ENCODE measurements around the gene MLLT3. TPM values are rescaled to one million over a fixed set of nuclear protein-coding genes. Genes with fewer than 3 reads are reported as not detected.

Gene MLLT3
- total RNA-seq, 1 donor from 2014 or later = 8.8 TPM

DNA sequence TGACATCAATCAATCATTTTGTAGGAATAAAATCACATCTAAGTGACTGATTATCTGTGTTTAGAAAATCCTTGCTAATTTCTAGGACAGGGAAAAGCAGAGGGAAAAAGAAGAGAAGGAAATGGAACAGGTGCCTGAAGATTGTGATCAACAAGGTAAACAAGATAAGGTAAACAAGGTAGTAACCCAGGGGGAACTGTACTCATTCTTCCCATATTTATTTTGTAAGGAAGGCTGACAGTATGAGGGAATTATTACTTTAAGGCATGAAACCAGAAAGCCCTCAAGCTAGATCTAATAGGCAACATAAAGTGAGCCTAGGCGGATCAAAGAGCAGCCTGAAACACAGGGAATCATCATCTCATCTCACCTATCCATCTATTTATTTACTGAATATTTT lies 231.1 kb downstream of the MLLT3 start:
- no peaks in the 10 kb centered on the region for H3K9me3 ChIP-seq
- no peak for DNase-seq (ENCODE audit: extremely low spot score in 2 of 2)
- no peaks in the 10 kb centered on the region for H3K36me3 ChIP-seq
- H3K27me3 ChIP-seq = no peaks in the 10 kb centered on the region
- H3K4me1 ChIP-seq = no peaks in the 10 kb centered on the region
- TF ChIP-seq, protein P1, sequence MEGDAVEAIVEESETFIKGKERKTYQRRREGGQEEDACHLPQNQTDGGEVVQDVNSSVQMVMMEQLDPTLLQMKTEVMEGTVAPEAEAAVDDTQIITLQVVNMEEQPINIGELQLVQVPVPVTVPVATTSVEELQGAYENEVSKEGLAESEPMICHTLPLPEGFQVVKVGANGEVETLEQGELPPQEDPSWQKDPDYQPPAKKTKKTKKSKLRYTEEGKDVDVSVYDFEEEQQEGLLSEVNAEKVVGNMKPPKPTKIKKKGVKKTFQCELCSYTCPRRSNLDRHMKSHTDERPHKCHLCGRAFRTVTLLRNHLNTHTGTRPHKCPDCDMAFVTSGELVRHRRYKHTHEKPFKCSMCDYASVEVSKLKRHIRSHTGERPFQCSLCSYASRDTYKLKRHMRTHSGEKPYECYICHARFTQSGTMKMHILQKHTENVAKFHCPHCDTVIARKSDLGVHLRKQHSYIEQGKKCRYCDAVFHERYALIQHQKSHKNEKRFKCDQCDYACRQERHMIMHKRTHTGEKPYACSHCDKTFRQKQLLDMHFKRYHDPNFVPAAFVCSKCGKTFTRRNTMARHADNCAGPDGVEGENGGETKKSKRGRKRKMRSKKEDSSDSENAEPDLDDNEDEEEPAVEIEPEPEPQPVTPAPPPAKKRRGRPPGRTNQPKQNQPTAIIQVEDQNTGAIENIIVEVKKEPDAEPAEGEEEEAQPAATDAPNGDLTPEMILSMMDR (IDR thresholded peaks at IDR 0.05) = no peak
- TF ChIP-seq POLR2AphosphoS5 (IDR thresholded peaks at IDR 0.05; ENCODE audit: insufficient read depth in 1 of 2, low read depth in 1 of 2) (no peak), POLR2A (IDR thresholded peaks at IDR 0.05) (no peak)
- intact Hi-C loops (cut with DNase I) = no loop called here
- H3K27ac ChIP-seq = no peak overlapping the region
- H3K4me3 ChIP-seq = no peak overlapping the region

DNA sequence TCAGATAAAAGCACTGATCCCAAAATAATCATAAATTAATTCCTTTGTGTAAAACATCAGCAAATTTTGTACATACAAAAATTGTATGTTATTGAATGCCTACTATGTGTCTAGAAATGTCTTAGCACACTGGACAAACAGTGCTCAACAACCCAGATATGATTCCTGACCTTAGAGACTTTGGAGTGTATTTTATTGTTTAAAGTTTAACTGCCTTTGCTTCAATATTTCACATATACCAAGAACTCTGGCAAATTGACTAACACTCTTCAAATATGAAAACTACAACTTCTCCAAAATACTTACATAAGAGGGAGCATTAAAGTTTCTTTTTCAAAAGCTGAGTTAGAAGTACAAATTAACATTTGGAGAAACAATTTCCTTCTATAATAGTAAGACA lies 231.9 kb downstream of the MLLT3 start:
- Histone ChIP-seq H3K36me3 (no peaks in the 10 kb centered on the region), H3K27me3 (no peaks in the 10 kb centered on the region), H3K4me3 (no peak overlapping the region), H3K27ac (no peak overlapping the region), H3K4me1 (no peaks in the 10 kb centered on the region), H3K9me3 (no peaks in the 10 kb centered on the region)
- intact Hi-C loops (cut with DNase I) = no loop called here
- TF ChIP-seq POLR2AphosphoS5 (IDR thresholded peaks at IDR 0.05; ENCODE audit: insufficient read depth in 1 of 2, low read depth in 1 of 2) (no peak), POLR2A (IDR thresholded peaks at IDR 0.05) (no peak)
- TF ChIP-seq, protein P1 (IDR thresholded peaks at IDR 0.05) = no peak
- DNase-seq (ENCODE audit: extremely low spot score in 2 of 2) = no peak

DNA sequence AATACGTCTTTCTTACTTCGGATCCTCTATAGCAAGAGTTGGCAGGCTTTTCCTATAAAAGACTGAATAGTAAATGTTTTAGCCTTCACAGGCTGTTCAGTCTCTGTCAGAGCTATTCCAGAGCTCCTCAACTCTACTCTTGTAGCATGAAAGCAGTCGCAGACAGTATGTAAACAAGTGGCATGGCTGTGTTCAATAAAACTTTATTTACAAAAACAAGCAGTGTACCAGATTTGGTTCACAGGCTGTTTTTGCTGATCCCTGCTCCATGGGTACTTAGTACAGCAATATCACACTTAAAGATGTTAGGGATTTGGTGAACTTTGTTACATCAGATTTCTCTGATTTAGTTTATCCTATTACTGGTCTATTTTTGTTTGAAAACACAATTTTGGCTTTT lies 235.2 kb downstream of the MLLT3 start:
- H3K27ac ChIP-seq = no peak overlapping the region
- H3K27me3 ChIP-seq = no peaks in the 10 kb centered on the region
- no peak overlapping the region for H3K4me3 ChIP-seq
- no peak for DNase-seq (ENCODE audit: extremely low spot score in 2 of 2)
- no peaks in the 10 kb centered on the region for H3K9me3 ChIP-seq
- intact Hi-C loops (cut with DNase I) = no loop called here
- TF ChIP-seq POLR2A (IDR thresholded peaks at IDR 0.05) (no peak), POLR2AphosphoS5 (IDR thresholded peaks at IDR 0.05; ENCODE audit: insufficient read depth in 1 of 2, low read depth in 1 of 2) (no peak)
- TF ChIP-seq, protein P1 (IDR thresholded peaks at IDR 0.05) = no peak
- H3K4me1 ChIP-seq = no peaks in the 10 kb centered on the region
- no peaks in the 10 kb centered on the region for H3K36me3 ChIP-seq

DNA sequence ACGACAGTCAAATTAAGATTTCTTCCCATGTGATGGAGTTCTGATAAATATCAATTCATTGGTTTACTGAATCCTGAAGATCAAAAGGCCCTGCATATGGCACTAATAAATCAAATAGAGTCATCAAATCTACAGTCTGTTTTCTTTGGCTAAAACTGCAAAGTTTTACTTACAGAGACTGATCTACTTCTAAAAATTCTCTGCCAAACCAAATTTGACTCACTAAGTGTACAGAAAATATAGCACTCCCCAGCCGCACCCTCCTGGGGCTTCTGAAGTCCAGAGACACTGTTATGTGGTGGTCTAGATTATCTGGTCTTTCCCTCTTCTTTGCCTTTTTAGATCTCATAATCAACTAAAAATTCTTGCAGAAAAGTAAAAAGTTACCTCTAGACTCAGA lies 237.7 kb downstream of the MLLT3 start:
- Histone ChIP-seq H3K27me3 (no peaks in the 10 kb centered on the region), H3K4me3 (no peak overlapping the region), H3K36me3 (no peaks in the 10 kb centered on the region), H3K4me1 (no peaks in the 10 kb centered on the region), H3K9me3 (no peaks in the 10 kb centered on the region), H3K27ac (no peak overlapping the region)
- TF ChIP-seq, protein P1 (IDR thresholded peaks at IDR 0.05) = no peak
- no peak for TF ChIP-seq POLR2A (IDR thresholded peaks at IDR 0.05)
- TF ChIP-seq POLR2AphosphoS5 (IDR thresholded peaks at IDR 0.05; ENCODE audit: insufficient read depth in 1 of 2, low read depth in 1 of 2) = no peak
- no peak for DNase-seq (ENCODE audit: extremely low spot score in 2 of 2)
- intact Hi-C loops (cut with DNase I) = no loop called here

DNA sequence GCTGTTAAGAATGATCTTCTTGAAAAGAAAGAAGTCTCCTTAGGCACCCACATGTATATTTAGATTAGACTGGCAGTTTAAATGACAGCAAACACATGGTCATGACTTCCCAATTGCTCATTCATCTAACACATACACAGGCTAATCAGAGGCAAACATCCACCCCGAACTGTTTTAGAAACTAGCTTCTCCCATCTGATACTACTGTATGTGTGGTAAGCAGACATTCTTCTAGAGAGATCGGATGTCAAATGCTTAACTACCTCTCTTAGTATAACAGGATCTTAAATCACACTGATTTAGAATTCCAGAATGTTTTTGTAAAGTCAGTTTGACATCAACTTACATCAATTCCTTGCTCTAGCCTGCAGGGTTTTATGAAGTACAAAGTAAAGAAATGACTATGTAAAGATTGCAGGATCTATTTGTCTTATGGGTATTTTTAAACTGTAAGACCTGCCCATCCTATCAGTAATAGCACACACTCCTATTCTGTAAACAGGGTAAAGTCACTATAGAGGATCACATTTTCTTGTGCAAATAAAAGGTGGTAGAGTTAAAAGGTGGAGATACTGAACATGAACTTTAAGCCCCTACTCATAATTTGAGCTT lies 239.7 kb downstream of the MLLT3 start:
- Histone ChIP-seq H3K27me3 (no peaks in the 10 kb centered on the region), H3K9me3 (no peaks in the 10 kb centered on the region), H3K4me3 (no peak overlapping the region), H3K36me3 (no peaks in the 10 kb centered on the region), H3K27ac (no peak overlapping the region), H3K4me1 (no peaks in the 10 kb centered on the region)
- intact Hi-C loops (cut with DNase I) = no loop called here
- no peak for DNase-seq (ENCODE audit: extremely low spot score in 2 of 2)
- TF ChIP-seq POLR2A (IDR thresholded peaks at IDR 0.05) (no peak), POLR2AphosphoS5 (IDR thresholded peaks at IDR 0.05; ENCODE audit: insufficient read depth in 1 of 2, low read depth in 1 of 2) (no peak)
- TF ChIP-seq, protein P1 (IDR thresholded peaks at IDR 0.05) = no peak

Measured in vagina (tissue), 2 donors.